CD4-positive, alpha-beta T cell (primary cell): ENCODE results near the gene CPEB2. TPM values are rescaled to one million over a fixed set of nuclear protein-coding genes. Genes with fewer than 3 reads are reported as not detected.
"Not testable (repeated sequence)": the region's sequence is repeated elsewhere in the genome, so short reads cannot be mapped to it uniquely, and the experiment has no call there.

Source experiments
- ATAC-seq: fragments of 200-7000 bp; cut with Tn5 transposase; one replicate; pipeline ENCODE4 v1.10.0; 2022; ENCODE audit warnings: mild to moderate bottlenecking; ENCODE audit not compliant: poor library complexity
- CTCF ChIA-PET: fragments of 350-600 bp; sonication (Branson Sonifier 250); formaldehyde crosslinking; loops from one replicate; lab custom pipeline; 2021; ENCODE audit warnings: antibody characterized with exemption, inconsistent platforms; lab: Charles Lee
- POLR2A ChIA-PET: fragments of 350-600 bp; sonication (Branson Sonifier 250); formaldehyde crosslinking; loops from one replicate; lab custom pipeline; 2021; ENCODE audit warnings: antibody characterized with exemption, inconsistent platforms; lab: Charles Lee
- DNase-seq, 14 experiments: peaks; one replicate each; pipeline ENCODE4 v3.0.0-alpha.2; 2013 to 2020; ENCODE audit warnings: mixed read lengths in 2 of 14
- H3K27ac ChIP-seq, 2 donors: one replicate each; pipeline versions ENCODE4 v1.5.1 to v1.7.0; 2013; ENCODE audit warnings: low read length in 2 of 2, low read depth in 1 of 2, mild to moderate bottlenecking in 1 of 2
- H3K27me3 ChIP-seq, 2 experiments: 1 replicate in 1 of 2; 2 replicates in 1 of 2; pipeline versions ENCODE4 v1.6.1 to v1.7.0; 2013; ENCODE audit warnings: low read length in 2 of 2, control low read depth in 1 of 2, mild to moderate bottlenecking in 1 of 2, moderate library complexity in 1 of 2; ENCODE audit not compliant: insufficient read depth in 2 of 2, control insufficient read depth in 1 of 2
- H3K36me3 ChIP-seq: one replicate; pipeline ENCODE4 v1.6.1; 2013; ENCODE audit warnings: low read length, control low read depth; ENCODE audit not compliant: insufficient read depth
- H3K4me1 ChIP-seq: one replicate; pipeline ENCODE4 v1.6.1; 2013; ENCODE audit warnings: low read length, control low read depth; ENCODE audit not compliant: insufficient read depth
- H3K4me3 ChIP-seq: one replicate; pipeline ENCODE4 v1.5.1; 2013; ENCODE audit warnings: mild to moderate bottlenecking, low read length, moderate library complexity
- H3K9me3 ChIP-seq, 2 experiments: 1 replicate in 1 of 2; 2 replicates in 1 of 2; pipeline versions ENCODE4 v1.6.1 to v1.7.0; 2013; ENCODE audit warnings: low read length in 2 of 2, mild to moderate bottlenecking in 2 of 2, control low read depth in 1 of 2, moderate library complexity in 1 of 2; ENCODE audit not compliant: control insufficient read depth in 1 of 2, insufficient read depth in 1 of 2
- H3K27ac Mint-ChIP-seq: one replicate; pipeline ENCODE4 v1.8.0; 2020; ENCODE audit warnings: mixed read lengths
- H3K27me3 Mint-ChIP-seq: one replicate; pipeline ENCODE4 v1.8.0; 2021; ENCODE audit warnings: mixed read lengths
- H3K36me3 Mint-ChIP-seq: one replicate; pipeline ENCODE4 v1.8.0; 2021; ENCODE audit warnings: low read depth, mixed read lengths
- H3K4me1 Mint-ChIP-seq: one replicate; pipeline ENCODE4 v1.8.0; 2021; ENCODE audit warnings: low read depth, mixed read lengths
- H3K4me3 Mint-ChIP-seq: one replicate; pipeline ENCODE4 v1.8.0; 2020; ENCODE audit warnings: mild to moderate bottlenecking, mixed read lengths
- H3K9me3 Mint-ChIP-seq: one replicate; pipeline ENCODE4 v1.8.0; 2020; ENCODE audit warnings: mixed read lengths
- intact Hi-C, 2 experiments: fragments of 100-400 bp; cut with DNase I in 1 of 2; cut with micrococcal nuclease in 1 of 2; formaldehyde crosslinking; loops; one replicate each; pipeline versions ENCODE4 v1.15.1 to v1.9.0; 2023 to 2025; cut with DNase I, micrococcal nuclease
- total RNA-seq, 174 experiments: library from RNA in 2 of 174; stranded (reverse) in 2 of 174; gene quantifications; one replicate each; pipeline ENCODE4 v1.2.3 and lab custom pipeline; 2021 to 2026
- TF ChIP-seq, protein P1 (sequence below): fragments of 200-600 bp; IDR thresholded peaks from one replicate; pipeline ENCODE4 v1.8.0; 2022; ENCODE audit warnings: antibody characterized with exemption, mild to moderate bottlenecking

CPEB2 gene
- total RNA-seq, 2 experiments from 2014 or later: 26.4 to 27.0 TPM

GRCh38 chr4:15077969-15078368 is 75.7 kb downstream of the CPEB2 start:
- peaks cover 11% of the 10 kb centered on the region for H3K9me3 Mint-ChIP-seq
- no peaks in the 10 kb centered on the region for H3K4me1 Mint-ChIP-seq
- intact Hi-C loops: no loop called here
- Histone ChIP-seq H3K9me3 (peaks cover 0 to 19% of the 10 kb centered on the region in 2 experiments), H3K27me3 (no peaks in the 10 kb centered on the region), H3K36me3 (no peaks in the 10 kb centered on the region), H3K27ac (no peak overlapping the region), H3K4me3 (no peak overlapping the region), H3K4me1 (no peaks in the 10 kb centered on the region)
- POLR2A ChIA-PET: no interaction called here
- no peaks in the 10 kb centered on the region for H3K36me3 Mint-ChIP-seq
- DNase-seq (peak in 2 of 14 experiments; percentile 7 to 28), ATAC-seq (no peak)
- H3K27ac Mint-ChIP-seq: no peak overlapping the region
- CTCF ChIA-PET: no interaction called here
- no peak overlapping the region for H3K4me3 Mint-ChIP-seq
- peaks cover 4% of the 10 kb centered on the region for H3K27me3 Mint-ChIP-seq
- TF ChIP-seq, protein P1, sequence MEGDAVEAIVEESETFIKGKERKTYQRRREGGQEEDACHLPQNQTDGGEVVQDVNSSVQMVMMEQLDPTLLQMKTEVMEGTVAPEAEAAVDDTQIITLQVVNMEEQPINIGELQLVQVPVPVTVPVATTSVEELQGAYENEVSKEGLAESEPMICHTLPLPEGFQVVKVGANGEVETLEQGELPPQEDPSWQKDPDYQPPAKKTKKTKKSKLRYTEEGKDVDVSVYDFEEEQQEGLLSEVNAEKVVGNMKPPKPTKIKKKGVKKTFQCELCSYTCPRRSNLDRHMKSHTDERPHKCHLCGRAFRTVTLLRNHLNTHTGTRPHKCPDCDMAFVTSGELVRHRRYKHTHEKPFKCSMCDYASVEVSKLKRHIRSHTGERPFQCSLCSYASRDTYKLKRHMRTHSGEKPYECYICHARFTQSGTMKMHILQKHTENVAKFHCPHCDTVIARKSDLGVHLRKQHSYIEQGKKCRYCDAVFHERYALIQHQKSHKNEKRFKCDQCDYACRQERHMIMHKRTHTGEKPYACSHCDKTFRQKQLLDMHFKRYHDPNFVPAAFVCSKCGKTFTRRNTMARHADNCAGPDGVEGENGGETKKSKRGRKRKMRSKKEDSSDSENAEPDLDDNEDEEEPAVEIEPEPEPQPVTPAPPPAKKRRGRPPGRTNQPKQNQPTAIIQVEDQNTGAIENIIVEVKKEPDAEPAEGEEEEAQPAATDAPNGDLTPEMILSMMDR: no peak

DNA sequence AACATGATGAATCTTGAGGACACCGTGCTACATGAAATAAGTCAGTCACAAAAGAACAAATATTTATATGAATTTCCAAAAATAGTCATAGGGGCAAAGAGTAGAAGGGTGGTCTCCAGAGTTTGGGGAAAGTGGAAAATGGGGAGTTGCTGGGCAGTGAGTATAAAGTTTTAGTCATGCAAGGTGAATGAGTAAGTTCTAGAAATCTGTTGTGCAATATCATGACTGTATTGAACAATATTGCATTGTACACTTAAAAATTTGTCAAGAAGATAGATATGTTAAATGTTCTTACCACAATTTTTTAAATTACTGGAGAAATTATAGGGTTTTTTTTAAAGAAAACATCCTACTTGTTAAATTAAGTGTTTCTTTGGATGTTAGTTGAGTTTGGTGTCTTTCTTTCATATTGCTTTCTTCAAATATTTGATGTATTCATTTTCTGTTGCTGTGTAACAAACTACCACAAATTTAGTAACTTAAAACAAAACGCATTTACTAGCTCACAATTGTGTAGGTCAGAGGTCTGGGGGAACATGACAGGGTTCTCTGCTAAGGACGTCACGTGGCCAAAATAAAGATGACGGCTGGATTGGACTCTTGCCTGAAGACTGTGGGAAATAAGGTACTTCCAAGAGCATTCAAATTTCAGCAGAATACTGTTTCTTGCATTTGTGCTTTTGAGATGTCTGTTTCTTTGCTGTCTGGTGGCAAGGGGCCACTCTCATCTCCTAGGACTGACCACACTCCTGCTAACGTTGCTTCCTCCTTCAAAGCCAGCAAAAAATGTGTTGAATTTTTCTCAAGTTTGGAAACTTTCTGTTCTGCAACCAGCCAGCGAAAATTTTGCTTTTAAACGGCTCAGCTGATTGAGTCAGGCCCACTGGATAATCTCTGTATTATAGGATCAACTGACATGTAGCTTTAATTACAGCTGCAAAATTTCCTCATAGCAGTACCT is 76.7 kb downstream of the CPEB2 start:
- H3K9me3 Mint-ChIP-seq: peaks cover 3% of the 10 kb centered on the region
- Histone ChIP-seq H3K36me3 (no peaks in the 10 kb centered on the region), H3K27ac (no peak overlapping the region), H3K4me3 (no peak overlapping the region), H3K27me3 (no peaks in the 10 kb centered on the region), H3K4me1 (no peaks in the 10 kb centered on the region), H3K9me3 (peaks cover 0 to 19% of the 10 kb centered on the region in 2 experiments)
- ATAC-seq (no peak), DNase-seq (peak in 2 of 14 experiments; percentile 6 to 7)
- H3K4me1 Mint-ChIP-seq: no peaks in the 10 kb centered on the region
- H3K4me3 Mint-ChIP-seq: no peak overlapping the region
- H3K36me3 Mint-ChIP-seq: no peaks in the 10 kb centered on the region
- intact Hi-C loops: no loop called here
- peaks cover 4% of the 10 kb centered on the region for H3K27me3 Mint-ChIP-seq
- ChIA-PET CTCF (no interaction called here), POLR2A (no interaction called here)
- TF ChIP-seq, protein P1: no peak
- no peak overlapping the region for H3K27ac Mint-ChIP-seq

DNA sequence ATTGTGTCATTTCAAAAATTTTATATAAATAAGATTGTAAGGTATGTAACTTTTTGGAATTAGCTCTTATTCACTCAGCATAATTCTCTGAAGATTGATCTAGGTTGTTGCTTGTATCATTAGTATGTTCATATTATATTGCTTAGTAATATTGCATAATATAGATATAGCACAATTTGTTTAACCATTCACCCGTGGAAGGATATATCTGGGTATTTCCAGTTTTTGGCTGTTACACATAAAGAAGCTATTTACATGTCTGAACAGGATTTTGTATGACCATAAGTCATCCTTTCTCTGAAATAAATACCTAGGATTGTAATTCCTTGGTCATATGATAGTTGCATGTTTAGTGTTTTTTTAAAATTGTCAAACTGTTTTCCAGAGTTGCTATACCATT is 82.5 kb downstream of the CPEB2 start:
- H3K4me1 ChIP-seq: no peaks in the 10 kb centered on the region
- peaks cover 0 to 4% of the 10 kb centered on the region in 2 experiments for H3K9me3 ChIP-seq
- no peaks in the 10 kb centered on the region for H3K36me3 ChIP-seq
- Mint-ChIP-seq H3K36me3 (no peaks in the 10 kb centered on the region), H3K27ac (no peak overlapping the region), H3K4me1 (no peaks in the 10 kb centered on the region), H3K4me3 (no peak overlapping the region), H3K27me3 (peaks cover 10% of the 10 kb centered on the region), H3K9me3 (peaks cover 3% of the 10 kb centered on the region)
- intact Hi-C loops: no loop called here
- ChIA-PET POLR2A (no interaction called here), CTCF (no interaction called here)
- no peak overlapping the region for H3K4me3 ChIP-seq
- H3K27ac ChIP-seq: no peak overlapping the region
- TF ChIP-seq, protein P1: no peak
- no peak for DNase-seq
- no peaks in the 10 kb centered on the region for H3K27me3 ChIP-seq
- no peak for ATAC-seq

- H3K9me3 ChIP-seq, H3K27ac ChIP-seq, H3K4me3 ChIP-seq, H3K36me3 ChIP-seq, H3K9me3 Mint-ChIP-seq, H3K27me3 ChIP-seq, H3K4me1 Mint-ChIP-seq, intact Hi-C loops, H3K36me3 Mint-ChIP-seq, H3K4me1 ChIP-seq, H3K27ac Mint-ChIP-seq, H3K4me3 Mint-ChIP-seq, DNase-seq, POLR2A ChIA-PET, CTCF ChIA-PET, ATAC-seq: not testable (repeated sequence)
- peaks cover 12% of the 10 kb centered on the region for H3K27me3 Mint-ChIP-seq
Observed at GRCh38 chr4:15085762-15086161, 83.5 kb downstream of the CPEB2 start.

- H3K4me3 ChIP-seq, intact Hi-C loops, ATAC-seq, H3K36me3 ChIP-seq, H3K27ac ChIP-seq, H3K27ac Mint-ChIP-seq, H3K4me1 ChIP-seq, POLR2A ChIA-PET, DNase-seq, H3K36me3 Mint-ChIP-seq, H3K9me3 Mint-ChIP-seq, H3K4me1 Mint-ChIP-seq, H3K27me3 ChIP-seq, CTCF ChIA-PET, H3K4me3 Mint-ChIP-seq, H3K9me3 ChIP-seq: not testable (repeated sequence)
- H3K27me3 Mint-ChIP-seq: peaks cover 16% of the 10 kb centered on the region
Observed at GRCh38 chr4:15086259-15086658, 84.0 kb downstream of the CPEB2 start.
